Measurements from ENCODE around the gene CMTM1.

CMTM1 gene

GRCh38 chr16:66566051-66566901 lies at the start of gene CMTM1:
Gene CMTM1 (plus strand): TSS chr16:66566439. CDS start chr16:66566514, 75 bp downstream.
- DNase-seq = no peak

DNA sequence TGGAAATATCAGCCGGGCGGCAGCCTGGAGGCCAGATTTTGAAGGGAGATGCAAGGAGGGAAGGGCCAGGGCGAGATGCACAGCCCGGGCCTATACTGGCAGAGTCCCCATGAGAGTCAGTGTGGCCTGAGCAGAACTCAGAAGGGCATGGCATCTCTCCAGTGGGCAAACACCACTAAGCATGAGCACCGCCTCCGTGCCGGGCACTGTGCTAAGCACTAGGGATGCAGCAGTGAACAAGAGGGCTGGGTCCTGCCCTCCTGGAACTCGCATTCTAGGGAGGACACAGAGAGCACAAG lies 49.8 kb upstream of the CMTM1 start:
- DNase-seq = no peak

DNA sequence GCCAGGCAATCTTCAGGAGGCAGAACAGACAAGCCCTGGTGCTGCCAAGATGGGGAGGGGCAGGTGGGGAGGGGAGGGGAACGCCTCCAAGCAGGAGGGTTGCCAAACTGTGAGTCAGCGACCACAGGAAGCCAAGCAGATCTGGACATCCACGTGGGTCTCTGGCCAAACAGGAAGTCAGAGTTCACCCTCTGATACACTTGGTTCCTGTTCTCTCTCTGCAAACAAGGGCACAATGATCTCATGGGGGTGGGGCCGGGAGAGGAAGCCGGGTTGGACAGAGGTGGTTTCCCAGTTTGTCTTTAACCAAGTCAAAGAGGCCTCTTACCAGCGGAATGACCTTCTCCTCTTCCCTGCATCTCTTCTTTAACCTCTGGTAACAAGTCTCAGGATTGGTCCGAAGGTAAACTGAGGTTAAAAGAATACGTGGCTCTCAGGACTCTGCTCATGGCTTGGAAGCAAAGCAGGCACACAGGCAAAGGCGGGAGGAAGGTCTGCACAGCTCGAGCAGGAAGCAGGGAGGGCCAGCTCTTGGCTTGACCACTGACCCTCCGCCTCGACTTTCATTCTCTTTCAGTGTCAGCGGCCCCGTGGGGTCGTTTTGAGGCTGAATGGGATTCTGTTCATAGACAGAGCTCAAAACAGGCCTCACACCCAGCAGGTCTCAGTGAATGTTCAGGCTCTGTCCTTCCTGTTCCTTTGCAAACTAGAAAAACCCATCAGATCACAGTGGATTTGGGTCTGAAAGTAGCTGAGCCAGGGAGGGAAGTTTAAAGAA lies 49.2 kb upstream of the CMTM1 start:
- peak; percentile 47 for DNase-seq

DNA sequence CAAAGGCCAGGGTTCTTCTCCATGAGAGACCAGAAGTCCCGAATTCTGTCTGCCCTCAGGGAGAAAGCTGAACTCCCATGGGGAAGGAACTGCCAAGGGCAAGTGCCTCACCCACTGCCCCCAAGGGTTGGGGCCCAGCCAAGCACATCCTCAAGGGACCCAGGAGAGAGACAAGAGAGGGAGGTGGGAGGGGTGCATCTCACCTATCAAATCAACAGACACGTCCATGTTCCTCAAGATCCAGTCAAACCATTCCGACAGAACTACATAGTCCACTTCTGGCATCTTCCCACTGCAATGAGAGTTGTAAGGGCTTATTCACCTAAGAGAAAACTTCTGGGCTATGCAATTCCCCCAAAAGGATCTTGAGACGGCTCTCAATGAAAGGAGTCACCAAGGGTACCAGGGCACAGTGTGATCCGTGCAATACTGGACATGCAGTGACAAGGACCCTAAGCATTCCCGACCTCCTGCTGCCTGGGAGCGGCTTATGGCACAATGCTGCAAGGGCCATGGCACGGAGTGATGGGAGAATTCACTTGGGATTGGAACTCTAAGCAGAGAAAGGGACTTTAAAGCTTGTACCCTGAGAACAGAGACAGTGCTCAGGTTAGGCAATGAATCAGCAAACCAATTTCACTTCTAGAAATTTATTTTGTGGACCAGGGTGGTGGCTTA lies 48.5 kb upstream of the CMTM1 start:
- DNase-seq = no peak

- no peak for DNase-seq
Measured at GRCh38 chr16:66519482-66520373, 46.5 kb upstream of the CMTM1 start.

DNA sequence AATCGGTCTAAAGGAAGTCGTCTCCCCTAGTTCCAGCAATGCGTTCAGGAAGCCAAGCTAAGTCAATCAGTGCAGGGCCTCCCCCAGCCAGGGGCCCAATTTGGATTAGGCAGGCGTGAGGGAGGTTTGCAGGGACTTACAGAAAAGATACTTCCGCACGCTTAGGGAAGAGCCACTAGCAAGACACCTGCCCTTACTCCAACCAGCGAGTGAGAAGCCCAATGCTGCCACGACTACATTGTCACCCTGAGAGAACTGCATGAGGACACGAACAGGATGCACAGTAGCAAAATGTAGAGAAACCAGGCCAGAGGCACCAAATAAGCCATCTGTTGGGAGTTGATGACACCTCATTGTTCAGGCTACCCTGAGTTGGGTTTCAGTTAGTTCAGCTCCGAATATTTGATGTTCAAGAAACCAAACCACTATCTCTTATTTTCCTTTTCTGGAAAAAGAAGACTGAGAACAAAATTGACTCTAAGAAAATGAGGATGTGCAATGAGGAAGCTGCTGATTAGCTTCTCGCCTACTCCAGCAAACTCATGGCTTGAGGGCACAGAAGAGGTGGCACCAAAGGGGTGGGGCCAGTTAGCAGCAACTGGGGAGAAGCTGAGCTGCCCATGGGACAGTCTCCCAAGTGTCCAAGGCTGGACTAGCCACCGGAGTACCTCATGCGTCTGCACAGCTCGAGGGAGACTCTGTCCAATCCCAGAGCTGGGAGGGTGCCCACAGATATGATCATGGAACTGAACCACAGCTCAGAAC lies 45.7 kb upstream of the CMTM1 start:
- DNase-seq = no peak

DNA sequence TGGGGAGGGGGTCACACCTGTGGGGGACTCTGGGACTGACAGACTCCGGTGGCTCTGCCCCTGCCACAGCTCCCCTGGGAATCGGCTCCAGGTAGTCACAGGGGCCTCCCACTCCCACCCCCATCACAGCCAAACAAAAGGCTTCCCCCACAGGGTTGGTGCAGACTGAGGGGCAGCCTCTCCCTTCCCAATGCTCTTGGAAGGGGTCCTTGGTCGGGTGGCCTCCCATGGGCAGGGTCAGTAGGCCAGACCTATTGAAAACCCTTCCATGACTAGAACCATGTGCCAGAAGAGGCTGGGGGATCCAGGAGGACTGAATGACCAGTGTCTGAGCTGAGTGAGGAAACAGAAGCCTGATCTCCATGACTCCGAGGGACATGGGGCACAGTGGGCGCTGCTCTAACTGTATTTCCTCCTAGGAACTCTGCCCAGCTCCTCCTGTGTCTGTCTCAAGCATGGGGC lies 45.0 kb upstream of the CMTM1 start:
- no peak for DNase-seq

DNA sequence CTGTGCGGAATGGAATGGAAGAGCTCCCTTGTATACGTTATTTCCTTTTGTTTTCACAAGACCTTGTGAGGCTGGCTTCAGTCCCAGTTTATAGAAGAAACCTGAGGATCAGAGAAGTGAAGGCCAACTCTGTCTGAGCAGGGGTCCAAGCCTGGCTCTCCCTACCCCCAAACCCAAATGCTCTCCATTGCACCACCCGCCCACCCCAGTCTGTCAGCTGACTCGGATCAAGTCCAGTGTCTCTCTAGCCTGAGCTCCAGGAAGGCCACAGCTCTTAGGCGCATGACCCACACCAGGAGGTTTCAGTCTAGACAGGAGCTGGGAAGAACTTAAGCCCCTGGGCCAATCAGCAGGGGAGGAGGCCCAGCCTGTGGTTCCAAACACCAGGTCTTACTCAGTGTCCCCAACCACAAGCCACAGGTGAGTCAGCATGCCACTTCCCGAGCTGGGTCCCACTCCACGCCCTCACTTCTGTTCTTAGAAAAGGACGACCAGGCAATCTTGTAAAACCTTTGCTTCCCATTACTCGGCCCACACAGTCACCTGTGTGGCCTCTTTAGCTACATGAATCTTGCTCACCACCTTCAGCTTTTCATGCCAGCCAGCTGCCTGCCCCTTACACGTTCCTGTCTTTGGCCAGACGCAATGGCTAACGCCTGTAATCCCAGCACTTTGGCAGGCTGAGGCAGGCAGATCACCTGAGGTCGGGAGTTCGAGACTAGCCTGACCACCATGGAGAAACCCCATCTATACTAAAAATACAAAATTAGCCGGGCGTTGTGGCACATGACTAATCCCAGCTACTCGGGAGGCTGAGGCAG lies 44.1 kb upstream of the CMTM1 start:
- peak; percentile 85 for DNase-seq

DNA sequence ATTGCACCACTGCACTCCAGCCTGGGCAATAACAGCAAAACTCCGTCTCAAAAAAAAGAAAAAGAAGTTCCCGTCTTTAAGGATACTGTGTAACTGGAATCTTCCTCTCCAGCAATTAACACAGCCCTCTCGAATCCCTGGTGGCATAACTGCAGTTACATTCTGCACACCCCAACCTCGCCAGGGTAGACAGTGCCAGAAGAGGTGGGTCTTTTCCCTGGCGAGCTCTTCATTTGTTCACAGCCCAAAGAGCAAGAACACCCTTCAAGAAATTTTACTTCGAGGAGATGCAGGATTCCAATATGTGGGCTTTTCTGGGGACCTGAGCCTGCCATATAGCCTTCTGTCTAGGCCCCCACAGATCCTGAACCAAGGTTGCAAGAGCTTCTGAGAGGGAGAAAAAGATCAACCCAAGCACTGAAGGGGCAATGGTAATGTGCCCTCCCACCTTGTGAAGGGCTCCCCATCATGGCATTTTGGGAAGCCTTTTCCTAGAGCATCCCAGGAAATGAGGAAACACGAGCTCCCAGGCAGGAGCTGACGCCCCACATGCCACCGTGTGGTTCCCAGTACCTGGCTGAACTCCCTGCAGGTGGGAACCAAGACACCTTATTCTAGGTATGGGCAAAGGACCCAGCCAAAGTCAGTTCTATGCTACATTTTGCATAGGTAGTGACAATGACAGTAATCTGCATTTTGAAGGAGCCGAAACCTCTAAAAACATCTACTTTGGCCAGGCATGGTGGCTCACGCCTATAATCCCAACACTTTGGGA lies 43.2 kb upstream of the CMTM1 start:
- DNase-seq = no peak

DNA sequence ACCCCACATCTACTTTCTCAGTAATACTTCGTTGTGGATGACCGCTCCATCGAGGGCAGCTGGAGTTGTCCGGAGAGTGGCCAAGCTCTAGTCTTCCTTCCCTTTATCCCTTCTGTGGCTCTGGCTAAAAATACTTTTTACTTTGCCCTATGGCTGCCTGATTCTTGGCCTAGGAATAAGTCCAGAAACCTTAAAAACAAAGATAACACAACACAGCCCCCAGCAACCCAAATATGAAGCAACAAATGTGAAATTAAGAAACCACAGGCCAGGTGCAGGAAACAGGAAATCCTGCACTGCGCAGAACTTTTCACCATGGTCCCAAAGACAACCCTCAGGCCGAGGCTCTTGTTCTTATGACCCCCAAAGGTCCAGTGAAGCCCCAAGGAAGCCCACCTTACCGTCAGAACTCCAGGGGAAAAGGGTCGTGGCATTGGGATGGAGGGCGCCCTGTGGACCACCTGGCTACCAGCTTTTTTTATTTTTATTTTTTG lies 42.3 kb upstream of the CMTM1 start:
- DNase-seq = no peak

DNA sequence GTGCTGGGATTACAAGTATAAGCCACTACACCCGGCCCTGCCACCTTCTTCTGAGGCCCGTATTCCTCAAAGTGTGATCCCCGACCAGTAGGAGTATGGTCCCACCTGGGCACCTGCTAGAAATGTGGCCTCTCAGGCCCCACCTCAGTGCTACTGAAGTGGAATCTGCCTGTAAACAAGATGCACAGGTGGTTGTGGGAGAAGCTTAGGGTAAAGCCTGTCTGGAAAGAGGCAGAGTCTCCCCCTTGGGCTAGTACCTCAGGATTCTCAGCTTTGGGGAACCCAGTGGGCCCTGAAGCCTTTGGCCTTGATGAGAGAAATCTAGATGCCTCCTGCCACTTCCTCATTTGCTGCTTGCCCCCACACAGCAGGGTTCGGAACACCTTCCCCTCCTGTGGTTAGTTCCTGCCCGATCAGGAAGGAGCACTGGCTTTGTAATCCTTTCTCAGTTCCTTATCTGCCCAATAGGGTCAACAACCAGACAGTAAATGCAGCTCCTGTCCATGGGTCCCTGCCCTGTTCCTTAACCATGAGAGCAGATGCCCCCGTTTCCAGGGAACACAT lies 41.6 kb upstream of the CMTM1 start:
- DNase-seq = no peak

GRCh38 chr16:66525396-66526180 lies 40.7 kb upstream of the CMTM1 start:
- DNase-seq = no peak

DNA sequence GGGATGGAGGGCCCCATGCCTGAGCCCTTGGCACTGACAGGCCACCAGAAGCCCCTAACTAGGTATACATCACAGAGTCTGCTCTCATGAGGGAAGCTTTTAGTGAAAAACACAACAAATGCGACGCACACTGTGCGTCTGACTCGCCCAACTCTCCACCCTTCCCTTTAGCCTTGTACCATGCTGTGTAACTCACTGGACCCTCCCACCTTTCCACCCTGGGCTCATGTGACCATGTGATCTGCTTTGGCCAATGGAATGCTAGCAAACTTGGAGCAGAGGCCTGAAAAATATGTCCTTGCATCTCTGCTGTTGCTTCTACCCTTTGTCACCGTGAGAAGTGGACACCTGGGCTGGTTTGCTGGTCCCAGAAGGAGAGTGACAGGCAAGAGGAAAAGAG lies 37.9 kb upstream of the CMTM1 start:
- DNase-seq = no peak

- DNase-seq = no peak
Measured at GRCh38 chr16:66529475-66529874, 36.8 kb upstream of the CMTM1 start.

DNA sequence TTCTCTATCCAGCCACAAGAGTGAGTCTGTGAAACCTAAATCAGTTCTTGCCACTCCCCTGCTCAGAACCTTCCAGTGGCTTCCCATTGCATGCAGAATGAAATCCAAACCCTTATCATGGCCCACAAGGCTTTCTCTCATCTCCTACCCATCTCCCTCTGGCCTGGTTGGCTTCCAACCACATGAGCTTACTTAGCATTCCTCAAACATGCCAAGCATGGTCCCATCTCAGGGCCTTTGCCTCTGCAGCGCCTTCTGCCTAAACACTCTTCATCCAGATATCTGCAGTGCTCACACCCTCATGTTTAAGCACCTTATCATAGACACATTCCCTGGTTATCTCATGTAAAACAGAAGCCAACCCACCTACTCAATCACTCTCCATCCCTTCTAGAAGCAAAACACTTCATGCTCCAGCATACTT lies 31.9 kb upstream of the CMTM1 start:
- no peak for DNase-seq

DNA sequence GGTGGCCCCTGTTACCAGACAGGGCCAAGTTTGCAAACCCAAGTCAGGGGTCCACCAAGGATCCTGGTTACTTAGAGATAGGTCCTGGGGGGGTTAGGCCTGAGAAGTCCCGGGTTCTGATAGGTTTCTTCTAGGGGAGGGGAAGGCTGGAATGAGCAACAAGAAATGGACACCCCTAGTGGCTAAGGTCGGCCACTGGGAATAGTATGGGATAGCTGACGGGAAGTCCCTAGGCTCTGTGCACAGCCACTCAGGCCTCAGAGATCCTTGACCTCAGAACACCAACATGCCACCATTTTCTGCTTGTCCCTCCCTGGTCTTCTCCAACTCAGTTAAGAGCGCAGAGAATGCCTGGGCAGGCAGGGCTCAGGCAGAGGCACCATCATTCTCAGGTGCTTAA lies 29.7 kb upstream of the CMTM1 start:
- no peak for DNase-seq

DNA sequence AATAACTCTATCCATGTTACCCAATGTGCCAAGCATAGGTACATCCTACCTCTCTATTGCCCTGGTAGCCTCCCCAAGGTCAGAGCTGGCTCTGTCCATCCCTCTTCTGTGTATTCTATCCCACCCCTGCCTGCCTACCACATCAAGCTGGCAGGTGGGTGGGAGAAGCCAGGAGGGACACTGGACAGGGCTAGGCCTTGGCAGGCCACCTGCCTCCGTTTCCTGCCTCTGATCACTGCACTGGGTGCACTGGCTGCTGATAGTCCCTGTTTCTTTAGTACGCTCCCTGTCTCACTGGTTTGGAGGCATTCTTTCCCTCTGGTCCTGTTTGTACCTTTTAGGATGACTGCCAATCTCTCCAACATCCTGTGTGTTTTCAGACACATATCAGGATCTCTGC lies 29.0 kb upstream of the CMTM1 start:
- DNase-seq = no peak

DNA sequence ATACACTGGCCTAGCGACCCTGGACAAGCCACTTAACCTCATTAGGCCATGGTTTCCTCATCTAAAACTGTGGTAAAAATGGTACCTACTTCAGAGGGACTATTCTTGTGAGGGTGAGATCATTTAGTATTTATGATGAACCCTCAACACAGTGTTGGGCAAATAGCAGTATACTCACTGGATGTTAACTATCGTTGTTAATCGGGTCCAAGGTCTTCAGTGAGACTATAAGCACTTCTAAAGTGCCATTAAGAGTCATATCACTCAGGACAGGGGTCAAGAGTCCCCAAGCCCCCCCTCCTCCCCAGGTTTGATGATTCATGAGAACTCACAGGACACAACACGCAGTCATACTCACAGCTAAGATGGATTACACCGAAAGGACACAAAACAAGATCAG lies 27.3 kb upstream of the CMTM1 start:
- DNase-seq = no peak
